Liver (tissue), 9 donors: ENCODE measurements around the gene CACNA1C. TPM values are rescaled to one million over a fixed set of nuclear protein-coding genes. Genes with fewer than 3 reads are reported as not detected.

Source experiments
- DNase-seq: peaks from one replicate; pipeline ENCODE4 v3.0.0-alpha.2; 2017; ENCODE audit warnings: low spot score
- H3K27ac ChIP-seq, 2 donors: one replicate each; pipeline ENCODE4 v1.7.0; 2013; ENCODE audit warnings: inconsistent platforms in 2 of 2, low read length in 2 of 2, control low read depth in 1 of 2, low read depth in 1 of 2, mild to moderate bottlenecking in 1 of 2
- H3K27me3 ChIP-seq, 4 donors: one replicate each; pipeline versions ENCODE4 v1.6.1 to v1.7.0; 2013; ENCODE audit warnings: low read length in 3 of 4, inconsistent platforms in 1 of 4, mild to moderate bottlenecking in 1 of 4, moderate library complexity in 1 of 4; ENCODE audit not compliant: control insufficient read depth in 4 of 4, insufficient read depth in 4 of 4
- H3K36me3 ChIP-seq, 4 donors: one replicate each; pipeline versions ENCODE4 v1.6.1 to v1.7.0; 2013; ENCODE audit warnings: low read length in 3 of 4, mild to moderate bottlenecking in 3 of 4, low read depth in 1 of 4, moderate library complexity in 1 of 4; ENCODE audit not compliant: control insufficient read depth in 4 of 4, insufficient read depth in 3 of 4
- H3K4me1 ChIP-seq, 4 donors: one replicate each; pipeline versions ENCODE4 v1.6.1 to v1.7.0; 2013; ENCODE audit warnings: low read length in 3 of 4, mild to moderate bottlenecking in 3 of 4, moderate library complexity in 1 of 4; ENCODE audit not compliant: control insufficient read depth in 4 of 4, insufficient read depth in 4 of 4
- H3K4me3 ChIP-seq, 3 donors: one replicate each; pipeline versions ENCODE4 v1.6.1 to v1.7.0; 2013; ENCODE audit warnings: low read length in 3 of 3, control low read depth in 1 of 3, low read depth in 1 of 3, mild to moderate bottlenecking in 1 of 3
- H3K9ac ChIP-seq, 2 donors: one replicate each; pipeline ENCODE4 v1.7.0; 2013; ENCODE audit warnings: low read length in 2 of 2, mild to moderate bottlenecking in 2 of 2, moderate library complexity in 2 of 2, control low read depth in 1 of 2, low read depth in 1 of 2
- H3K9me3 ChIP-seq, 4 donors: one replicate each; pipeline versions ENCODE4 v1.6.1 to v1.7.0; 2013; ENCODE audit warnings: low read length in 3 of 4; ENCODE audit not compliant: control insufficient read depth in 4 of 4
- ATF3 ChIP-seq: IDR thresholded peaks from 2 replicates; pipeline ENCODE4 v1.6.1; 2016; ENCODE audit warnings: antibody characterized with exemption
- CTCF ChIP-seq: fragments of 150-350 bp; IDR thresholded peaks from 2 replicates; pipeline ENCODE4 v1.5.1; 2017; ENCODE audit warnings: improper control_type of control experiment, low read depth, low read length; ENCODE audit not compliant: missing input control
- EGR1 ChIP-seq, 2 donors: IDR thresholded peaks; 2 replicates each; pipeline ENCODE4 v1.6.1; 2016 to 2018; ENCODE audit warnings: antibody characterized with exemption in 2 of 2, low read depth in 2 of 2
- FOXA1 ChIP-seq: IDR thresholded peaks from 2 replicates; pipeline ENCODE4 v1.6.1; 2016; ENCODE audit warnings: antibody characterized with exemption
- GABPA ChIP-seq, 2 donors: IDR thresholded peaks in 1 of 2; conservative IDR thresholded peaks in 1 of 2; 2 replicates each; pipeline ENCODE4 v1.6.1; 2016; ENCODE audit warnings: antibody characterized with exemption in 2 of 2, mild to moderate bottlenecking in 1 of 2, moderate library complexity in 1 of 2
- HNF4A ChIP-seq, 2 donors: conservative IDR thresholded peaks; 2 replicates each; pipeline ENCODE4 v1.6.1; 2016; ENCODE audit warnings: antibody characterized with exemption in 2 of 2, mild to moderate bottlenecking in 2 of 2
- JUND ChIP-seq, 2 donors: IDR thresholded peaks; 2 replicates each; pipeline ENCODE4 v1.6.1; 2016; ENCODE audit warnings: antibody characterized with exemption in 2 of 2
- MAX ChIP-seq: IDR thresholded peaks from 2 replicates; pipeline ENCODE4 v1.6.1; 2016; ENCODE audit warnings: antibody characterized with exemption
- NR2F2 ChIP-seq: IDR thresholded peaks from 2 replicates; pipeline ENCODE4 v1.6.1; 2016; ENCODE audit warnings: antibody characterized with exemption
- RAD21 ChIP-seq, 2 donors: IDR thresholded peaks; 2 replicates each; pipeline ENCODE4 v1.6.1; 2016; ENCODE audit warnings: antibody characterized with exemption in 2 of 2, mild to moderate bottlenecking in 2 of 2
- REST ChIP-seq: IDR thresholded peaks from 2 replicates; pipeline ENCODE4 v1.6.1; 2016; ENCODE audit warnings: antibody characterized with exemption, mild to moderate bottlenecking
- RXRA ChIP-seq, 2 donors: IDR thresholded peaks; 2 replicates each; pipeline ENCODE4 v1.6.1; 2017 to 2018; ENCODE audit warnings: antibody characterized with exemption in 2 of 2, mild to moderate bottlenecking in 1 of 2
- TAF1 ChIP-seq: conservative IDR thresholded peaks from 2 replicates; pipeline ENCODE4 v1.6.1; 2016; ENCODE audit warnings: antibody characterized with exemption, mild to moderate bottlenecking
- YY1 ChIP-seq: IDR thresholded peaks from 2 replicates; pipeline ENCODE4 v1.6.1; 2016; ENCODE audit warnings: antibody characterized with exemption, mild to moderate bottlenecking
- ZBTB33 ChIP-seq: IDR thresholded peaks from 2 replicates; pipeline ENCODE4 v1.6.1; 2016; ENCODE audit warnings: antibody characterized with exemption
- WGBS: extraction: QIAGEN DNeasy Blood & Tissue Kit; methylation state at CpG from one replicate; pipeline ENCODE4 v1.1.7; 2013; 5-methylcytosine and 5-hydroxymethylcytosine counted together
- polyA plus RNA-seq, 2 donors: library from polyadenylated mRNA; stranded (reverse) in 1 of 2; unstranded in 1 of 2; fragments of 200-250 nt in 1 of 2; fragments of >200 nt in 1 of 2; fragmentation: Nextera tagmentation in 1 of 2; extraction: Ambion mirVana in 1 of 2; gene quantifications; one replicate each; pipeline versions ENCODE4 v1.2.1 to v1.2.3, GENCODE V29; 2013 to 2015
- total RNA-seq, 2 donors: library from RNA; depleted of rRNA; stranded (reverse); fragments of >200 nt; gene quantifications; one replicate each; pipeline ENCODE4 v1.2.3, GENCODE V29; 2014
- donor health status: healthy.
- donor health status: healthy.
- donor health status: healthy.
- donor health status: healthy.
- donor health status: healthy.

CACNA1C gene
- total and polyA plus RNA-seq, 4 donors: 0.23 to 1.9 (median 0.41) TPM

GRCh38 chr12:2289525-2289924 is 236.7 kb downstream of the CACNA1C start:
- H3K4me1 ChIP-seq: no peaks in the 10 kb centered on the region
- WGBS: 85% methylated on average over 10 of the region's 10 CpGs
- no peak for DNase-seq
- H3K27ac ChIP-seq: no peak overlapping the region
- no peak overlapping the region for H3K4me3 ChIP-seq
- no peaks in the 10 kb centered on the region for H3K9me3 ChIP-seq
- H3K27me3 ChIP-seq: no peaks in the 10 kb centered on the region
- H3K36me3 ChIP-seq: no peaks in the 10 kb centered on the region
- TF ChIP-seq NR2F2: no peak
- TF ChIP-seq TAF1: no peak
- TF ChIP-seq FOXA1: no peak
- TF ChIP-seq YY1: no peak
- no peak for TF ChIP-seq EGR1 (IDR thresholded peaks at IDR 0.05; ENCODE audit: low read depth in 2 of 2)
- no peak for TF ChIP-seq CTCF
- TF ChIP-seq JUND (IDR thresholded peaks at IDR 0.05): no peak
- no peak for TF ChIP-seq RAD21 (IDR thresholded peaks at IDR 0.05)
- no peak for TF ChIP-seq HNF4A (conservative IDR thresholded peaks at IDR 0.05)
- TF ChIP-seq MAX: no peak
- no peak for TF ChIP-seq ATF3
- TF ChIP-seq ZBTB33: no peak
- no peak for TF ChIP-seq REST
- H3K9ac ChIP-seq: no peak overlapping the region

GRCh38 chr12:2290091-2290490 is 237.3 kb downstream of the CACNA1C start:
- H3K4me1 ChIP-seq: no peaks in the 10 kb centered on the region
- H3K36me3 ChIP-seq: no peaks in the 10 kb centered on the region
- TF ChIP-seq GABPA (IDR thresholded peaks at IDR 0.05 in 1 of 2, conservative IDR thresholded peaks at IDR 0.05 in 1 of 2) (no peak), HNF4A (conservative IDR thresholded peaks at IDR 0.05) (no peak), MAX (no peak), FOXA1 (no peak), JUND (IDR thresholded peaks at IDR 0.05) (no peak), RAD21 (IDR thresholded peaks at IDR 0.05) (no peak), RXRA (IDR thresholded peaks at IDR 0.05) (no peak)
- H3K27me3 ChIP-seq: no peaks in the 10 kb centered on the region
- 63% methylated on average over 4 of the region's 4 CpGs for WGBS
- H3K9ac ChIP-seq: no peak overlapping the region
- H3K9me3 ChIP-seq: no peaks in the 10 kb centered on the region
- no peak overlapping the region for H3K27ac ChIP-seq
- no peak overlapping the region for H3K4me3 ChIP-seq
- no peak for DNase-seq
